ENCODE measurements around the gene S1PR4. TPM values are rescaled to one million over a fixed set of nuclear protein-coding genes. Genes with fewer than 3 reads are reported as not detected.
A peak's percentile ranks its signal among the peaks of the same experiment; 100 is the strongest.

The S1PR4 gene
- 0.89 TPM for total RNA-seq

- no peak for DNase-seq (ENCODE audit: low spot score)
These were observed at the start of gene S1PR4 for GRCh38 chr19:3178377-3178972. Gene S1PR4, plus strand, starts transcription at chr19:3178769. Its CDS starts 24 bp downstream, at chr19:3178793.

DNA sequence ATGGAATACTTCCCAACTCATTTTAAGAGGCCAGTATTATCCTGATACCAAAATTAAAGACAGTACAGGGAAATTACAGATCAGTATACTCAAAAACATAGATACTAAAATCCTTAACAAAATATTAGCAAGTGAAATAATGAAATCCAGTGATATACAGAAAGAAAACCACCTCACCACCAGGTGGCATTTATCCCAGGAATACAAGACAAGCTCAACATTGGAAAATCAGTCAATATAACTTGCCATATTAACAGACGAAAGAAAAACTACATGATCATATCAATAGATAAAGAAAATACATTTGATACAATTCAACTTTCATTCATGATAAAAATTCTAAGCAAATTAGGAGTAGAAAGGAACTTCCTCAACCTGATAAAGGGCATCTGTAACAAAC lies 49.5 kb upstream of the S1PR4 start:
- no peak for DNase-seq (ENCODE audit: low spot score)

DNA sequence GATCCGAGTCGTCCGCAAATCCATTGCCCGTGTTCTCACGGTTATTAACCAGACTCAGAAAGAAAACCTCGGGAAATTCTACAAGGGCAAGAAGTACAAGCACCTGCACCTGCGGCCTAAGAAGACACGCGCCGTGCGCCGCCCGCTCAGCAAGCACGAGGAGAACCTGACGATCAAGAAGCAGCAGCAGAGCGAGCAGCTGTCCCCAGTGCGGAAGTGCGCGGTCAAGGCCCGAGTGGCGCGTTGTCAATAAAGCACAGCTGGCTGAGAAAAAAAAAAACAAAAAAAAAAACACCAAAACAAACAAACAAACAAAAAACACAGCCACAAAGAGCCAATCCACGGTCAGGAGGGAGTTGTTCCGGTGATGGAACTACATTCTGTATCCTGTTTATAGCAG lies 47.4 kb upstream of the S1PR4 start:
- no peak for DNase-seq (ENCODE audit: low spot score)

DNA sequence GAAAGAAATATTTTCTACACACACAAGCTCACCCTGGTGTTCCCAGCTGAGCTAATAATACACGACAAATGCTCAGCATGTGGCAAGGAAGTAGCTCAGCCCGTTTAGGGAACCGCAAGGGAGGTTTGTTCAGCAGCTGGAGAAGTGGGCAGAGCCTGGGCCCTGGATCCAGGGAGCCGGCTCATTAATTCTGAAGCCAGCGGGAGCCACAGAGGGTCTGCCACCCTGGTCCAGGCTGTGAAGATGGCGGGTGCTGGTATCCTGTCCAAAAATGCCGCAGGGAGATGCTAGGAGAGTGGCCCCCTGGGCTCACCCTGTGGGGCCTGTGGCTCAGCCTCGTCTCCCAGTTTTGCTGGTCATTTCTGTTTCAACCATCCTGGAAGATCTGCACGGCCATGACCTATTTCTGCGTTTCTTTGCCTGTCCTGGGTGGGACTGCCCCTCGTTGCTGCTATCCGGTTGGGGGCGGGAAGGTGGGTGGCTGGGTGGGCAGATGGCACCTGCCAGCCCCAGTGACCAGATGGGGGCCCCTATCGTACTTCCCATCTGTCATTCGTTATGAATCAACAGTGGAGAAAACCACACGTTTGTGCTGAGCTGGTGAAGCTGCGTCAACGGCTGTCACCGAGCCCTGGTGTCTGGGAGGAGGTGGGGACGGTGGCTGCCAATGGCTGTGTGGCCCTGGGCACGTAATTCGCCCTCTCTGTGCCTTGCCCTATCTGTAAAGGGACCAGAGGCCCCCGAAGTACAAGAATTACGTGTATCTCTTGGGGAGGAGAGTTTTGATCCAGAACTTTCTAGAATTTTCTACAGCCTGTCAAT lies 45.4 kb upstream of the S1PR4 start:
- DNase-seq (ENCODE audit: low spot score), result no peak

- no peak for DNase-seq (ENCODE audit: low spot score)
These were observed 44.8 kb upstream of the S1PR4 start for GRCh38 chr19:3133793-3134116.

GRCh38 chr19:3135961-3136683 lies 42.4 kb upstream of the S1PR4 start, which contains the start of gene GNA15:
Gene GNA15, plus strand, starts transcription at chr19:3136033. Its CDS starts 418 bp downstream, at chr19:3136451.
- peak; percentile 83 for DNase-seq (ENCODE audit: low spot score)

DNA sequence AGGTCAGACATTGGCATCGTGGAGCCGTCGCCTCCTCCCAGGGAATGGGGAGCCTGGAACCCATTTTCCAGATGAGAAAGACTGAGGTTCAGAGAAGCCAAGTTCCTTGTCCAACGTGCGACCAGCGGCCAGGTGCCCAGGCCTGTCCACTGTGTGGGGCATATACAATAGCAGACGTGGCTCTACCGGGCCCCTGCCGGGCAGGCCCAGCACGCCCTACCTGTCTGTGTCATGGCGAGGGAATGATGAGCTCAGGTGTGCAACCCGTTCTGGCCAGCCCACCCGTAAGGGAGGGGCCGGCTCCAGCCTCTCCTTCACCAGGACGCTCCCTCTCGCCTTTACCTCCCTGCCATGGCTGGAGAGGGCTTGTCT lies 41.9 kb upstream of the S1PR4 start:
- no peak for DNase-seq (ENCODE audit: low spot score)

- no peak for DNase-seq (ENCODE audit: low spot score)
These were observed 41.5 kb upstream of the S1PR4 start for GRCh38 chr19:3137119-3137518.

- DNase-seq (ENCODE audit: low spot score), result no peak
These were observed 40.3 kb upstream of the S1PR4 start for GRCh38 chr19:3138268-3138667.

DNA sequence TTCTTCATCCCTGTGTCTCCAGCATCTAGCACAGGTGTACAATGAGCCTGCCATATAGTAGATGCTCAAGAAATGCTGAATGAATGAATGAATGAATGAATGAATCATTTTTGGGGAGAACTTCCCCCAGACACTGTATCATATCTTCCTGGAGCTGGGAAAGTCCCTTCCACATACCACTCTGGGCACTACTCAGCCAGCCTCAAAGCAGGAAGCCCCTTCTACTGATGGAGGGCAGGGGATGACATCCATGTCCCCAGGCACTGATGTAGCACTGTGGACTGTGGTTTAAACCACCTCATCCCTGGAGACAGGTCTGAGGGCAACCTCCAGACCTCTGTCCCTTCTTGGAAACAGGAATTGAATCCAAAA lies 37.9 kb upstream of the S1PR4 start:
- no peak for DNase-seq (ENCODE audit: low spot score)

- DNase-seq (ENCODE audit: low spot score), result no peak
These were observed 36.3 kb upstream of the S1PR4 start for GRCh38 chr19:3142292-3142670.

GRCh38 chr19:3142781-3143337 lies 35.7 kb upstream of the S1PR4 start:
- DNase-seq (ENCODE audit: low spot score), result no peak

DNA sequence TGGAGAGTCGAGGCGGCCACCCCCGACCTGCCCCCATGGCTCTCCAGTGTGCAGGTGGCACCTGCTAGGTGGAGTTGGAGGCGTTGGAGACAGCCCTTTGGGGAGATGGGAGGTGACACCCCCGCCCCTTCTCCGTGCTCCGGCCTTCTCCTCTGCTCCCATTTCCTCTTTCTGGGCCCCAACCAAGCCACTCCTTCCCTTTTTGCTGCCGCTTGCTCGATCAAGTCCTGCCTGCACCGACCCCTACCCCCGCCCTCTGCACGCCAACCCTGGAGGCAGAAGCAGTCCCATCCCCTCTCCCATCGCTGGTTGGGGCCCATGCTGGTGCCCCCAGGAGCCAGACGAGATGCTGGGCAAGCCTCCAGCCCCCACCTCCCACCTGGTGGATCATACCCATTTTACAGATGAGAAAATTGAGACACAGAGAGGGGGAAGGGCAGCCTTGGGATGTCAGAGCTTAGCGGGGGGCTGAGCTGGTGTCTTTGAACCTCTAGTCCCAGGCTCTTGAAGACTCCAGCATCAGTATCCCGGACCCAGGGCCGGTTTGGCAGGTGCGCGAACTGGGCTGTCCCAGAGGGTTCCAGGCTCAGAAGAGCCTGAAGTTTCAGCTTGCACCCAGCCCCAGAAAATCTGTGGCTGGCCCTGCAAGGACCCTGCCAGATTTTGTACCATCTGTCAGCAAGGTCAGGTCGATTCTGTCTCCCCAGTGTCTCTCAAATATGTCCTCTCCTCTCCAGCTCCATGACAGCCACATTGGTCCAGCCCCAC lies 32.5 kb upstream of the S1PR4 start:
- no peak for DNase-seq (ENCODE audit: low spot score)

- DNase-seq (ENCODE audit: low spot score), result no peak
These were observed 31.9 kb upstream of the S1PR4 start for GRCh38 chr19:3146677-3147100.

GRCh38 chr19:3148503-3148902 lies 30.1 kb upstream of the S1PR4 start:
- no peak for DNase-seq (ENCODE audit: low spot score)

DNA sequence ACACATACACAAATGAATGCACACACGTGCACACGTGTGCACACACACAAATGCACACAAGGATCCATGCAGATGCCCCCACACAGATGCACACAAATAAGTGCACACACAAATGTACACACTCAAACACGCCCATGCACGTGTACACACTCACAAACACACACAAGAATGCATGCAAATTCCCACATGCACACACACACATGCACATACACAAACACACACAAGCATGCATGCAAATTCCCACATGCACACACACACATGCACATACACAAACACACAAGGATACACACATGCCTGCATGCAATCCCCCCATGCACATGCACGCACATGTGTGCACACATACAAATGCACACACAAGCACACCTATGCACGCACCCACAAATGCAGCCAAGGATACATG lies 29.5 kb upstream of the S1PR4 start:
- DNase-seq (ENCODE audit: low spot score), result no peak

GRCh38 chr19:3149526-3150505 lies 28.8 kb upstream of the S1PR4 start:
- DNase-seq (ENCODE audit: low spot score), result no peak

DNA sequence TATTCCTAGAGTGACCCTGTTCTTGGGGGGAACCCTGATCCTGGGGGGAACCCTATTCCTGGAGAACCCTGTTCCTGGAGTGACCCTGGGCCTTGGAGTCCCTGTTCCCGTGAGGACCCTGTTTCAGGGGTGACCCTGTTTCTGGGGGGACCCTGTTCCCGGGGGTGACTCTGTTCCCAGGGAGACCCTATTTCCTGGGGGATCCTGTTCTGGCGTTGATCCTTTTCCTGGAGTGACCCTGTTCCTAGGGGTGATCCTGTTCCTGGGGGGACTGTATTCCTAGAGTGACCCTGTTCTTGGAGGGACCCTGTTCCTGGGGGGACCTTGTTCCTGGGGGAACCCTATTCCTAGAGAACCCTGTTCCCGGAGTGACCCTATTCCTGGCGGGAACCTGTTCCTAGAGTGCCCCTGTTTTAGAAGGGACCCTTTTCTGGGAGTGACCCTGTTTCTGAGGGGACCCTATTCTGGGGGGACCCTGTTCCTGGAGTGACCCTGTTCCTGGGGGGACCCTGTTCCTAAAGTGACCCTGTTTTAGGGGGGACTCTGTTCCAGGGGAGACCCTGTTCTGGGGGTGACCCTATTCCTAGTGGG lies 27.7 kb upstream of the S1PR4 start:
- DNase-seq (ENCODE audit: low spot score), result no peak

DNA sequence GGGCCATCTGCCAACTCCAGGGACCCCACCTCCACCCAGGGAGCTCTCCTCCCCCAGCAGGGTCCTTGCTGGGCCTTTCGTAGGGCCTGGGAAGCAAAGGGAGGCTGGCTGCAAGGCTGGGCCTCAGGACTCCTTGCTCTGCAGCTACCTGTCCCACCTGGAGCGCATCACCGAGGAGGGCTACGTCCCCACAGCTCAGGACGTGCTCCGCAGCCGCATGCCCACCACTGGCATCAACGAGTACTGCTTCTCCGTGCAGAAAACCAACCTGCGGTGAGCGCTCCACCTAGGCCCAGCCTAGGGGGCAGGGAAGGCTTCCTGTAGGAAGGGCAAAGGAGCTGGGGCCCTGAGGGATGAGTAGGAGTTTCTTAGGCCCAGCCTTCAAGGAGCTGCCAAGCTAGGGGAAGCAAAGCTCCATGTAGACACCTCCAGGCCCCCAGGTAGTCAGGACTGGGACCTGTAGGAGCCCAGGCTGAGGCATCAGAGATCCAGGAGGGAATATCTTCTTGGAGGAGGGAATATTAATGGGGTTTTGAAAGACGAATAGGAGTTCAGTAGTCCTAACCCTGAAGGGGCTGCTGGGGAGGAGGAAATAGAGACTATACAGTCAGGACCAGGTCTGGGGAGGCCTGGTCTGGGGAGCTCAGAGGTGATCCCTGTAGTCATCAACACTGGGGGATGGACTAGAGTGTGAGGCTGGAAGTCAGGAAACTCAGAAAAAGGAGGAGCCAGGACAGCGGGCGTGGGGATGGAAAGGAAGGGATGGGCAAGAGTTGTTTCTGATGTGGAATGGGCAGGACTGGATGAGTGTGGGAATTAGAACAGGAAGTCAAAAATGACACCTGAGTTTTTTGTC lies 26.8 kb upstream of the S1PR4 start:
- no peak for DNase-seq (ENCODE audit: low spot score)

Measured in ureter (tissue), 1 donor.